PC-3 (cell line): ENCODE results near the gene RAP1GAP2.

Experiments used
- CTCF ChIP-seq: fragments of 300-600 bp; sonication (generic); conservative IDR thresholded peaks from 2 replicates; pipeline ENCODE4 v1.5.1; 2017; ENCODE audit warnings: antibody characterized with exemption, low read depth, mild to moderate bottlenecking, low read length
- EZH2 ChIP-seq: fragments of 300-600 bp; sonication (generic); IDR thresholded peaks from one replicate; pipeline ENCODE4 v1.6.1; 2017; ENCODE audit warnings: antibody characterized with exemption, mild to moderate bottlenecking, low read length; ENCODE audit not compliant: unreplicated experiment

- no peak for TF ChIP-seq CTCF
- no peak for TF ChIP-seq EZH2
These were observed 169.7 kb downstream of the RAP1GAP2 start for GRCh38 chr17:2965621-2966595.
